ENCODE measurements around the gene LRCH1. TPM values are rescaled to one million over a fixed set of nuclear protein-coding genes. Genes with fewer than 3 reads are reported as not detected.

Gene LRCH1
- total and polyA plus RNA-seq, 2 of the 13 experiments (the other 11 are each of a cell fraction or from before 2014, with no cell fraction given): 4.1 to 12.6 TPM

GRCh38 chr13:46660416-46660815 is 107.4 kb downstream of the LRCH1 start:
- Histone ChIP-seq H3K79me2 (ENCODE audit: insufficient read depth, low read length) (peaks cover 36% of the 10 kb centered on the region), H3K27ac (ENCODE audit: extremely low read length, insufficient read depth, low read length) (peak overlapping the region; percentile 64), H3K36me3 (replicated peaks in 1 of 2; ENCODE audit: control insufficient read depth in 1 of 2, insufficient read depth in 2 of 2, low read length in 2 of 2) (peaks cover 0 to 2% of the 10 kb centered on the region in 2 experiments; a peak in 1 of 5 replicates), H3K27me3 (ENCODE audit: control insufficient read depth in 1 of 2, insufficient read depth in 2 of 2, low read length in 2 of 2) (no peaks in the 10 kb centered on the region), H3K4me3 (replicated peaks in 1 of 3; ENCODE audit: insufficient read depth in 1 of 3, low read depth in 2 of 3, low read length in 3 of 3) (peak overlapping the region in 2 of 3 experiments; percentile 13 to 30; a peak in 2 of 6 replicates), H2AFZ (ENCODE audit: low read length) (no peak overlapping the region), H3K9me3 (ENCODE audit: low read length) (no peaks in the 10 kb centered on the region), H3K4me1 (ENCODE audit: insufficient read depth, low read length) (peaks cover 81% of the 10 kb centered on the region), H4K20me1 (ENCODE audit: insufficient read depth, low read length) (no peaks in the 10 kb centered on the region), H3K9ac (ENCODE audit: insufficient read depth, low read depth, low read length) (peak overlapping the region; percentile 19; the same call in 1 of the 2 replicates), H3K4me2 (ENCODE audit: low read depth, low read length) (peak overlapping the region; percentile 75)
- POLR2A ChIA-PET: interaction anchor here (1.7 kb wide), 1 partner anchor 24 kb away, joined by 6 read pairs; no protein-coding TSS in a partner anchor
- TF ChIP-seq GABPA (IDR thresholded peaks at IDR 0.05; ENCODE audit: low read depth, low read length) (no peak), GABPA (CRISPR knock-in tag; IDR thresholded peaks at IDR 0.05; ENCODE audit: low read depth) (0 out of 2 replicates have a peak, but pooled peaks have one; percentile 24), GATAD1 (CRISPR knock-in tag; IDR thresholded peaks at IDR 0.05) (no peak), SOX6 (IDR thresholded peaks at IDR 0.05) (no peak), SOX6 (CRISPR knock-in tag; IDR thresholded peaks at IDR 0.05) (0 out of 2 replicates have a peak, but pooled peaks have one; percentile 9)
- DNase-seq (ENCODE audit: low spot score) (no peak), ATAC-seq (peak; percentile 27; the same call in 2 of the 3 replicates), FAIRE-seq (peak; percentile 23)
- intact Hi-C loops (cut with micrococcal nuclease; ENCODE audit: unreplicated experiment) (loop anchor here (2.0 kb wide), 1 partner anchor 106 kb away; no protein-coding TSS in a partner anchor), in situ Hi-C loops (cut with HindIII; ENCODE audit: extremely low pct_ligation_motif_present, low pct_unique_long_range_greater_than_20kb) (no loop called here)
- WGBS (ENCODE audit: low lambda C conversion rate): 34% methylated on average over 3 of the region's 3 CpGs
- BruUV-seq (replicated peaks): no TSS peak
- CTCF ChIA-PET (ENCODE audit: low intra/inter-chr PET ratio, low total read pairs): no interaction called here

- 12% methylated on average over 4 of the region's 4 CpGs for WGBS (ENCODE audit: low lambda C conversion rate)
- H3K4me2 ChIP-seq (ENCODE audit: low read depth, low read length): peak overlapping the region; percentile 75
- H3K4me3 ChIP-seq (replicated peaks in 1 of 3; ENCODE audit: insufficient read depth in 1 of 3, low read depth in 2 of 3, low read length in 3 of 3): peak overlapping the region in 2 of 3 experiments; percentile 13 to 30; a peak in 2 of 6 replicates
- no peaks in the 10 kb centered on the region for H3K9me3 ChIP-seq (ENCODE audit: low read length)
- no TSS peak for BruUV-seq (replicated peaks)
- peak; percentile 37 for ATAC-seq
- CTCF ChIA-PET (ENCODE audit: low intra/inter-chr PET ratio, low total read pairs): no interaction called here
- DNase-seq (ENCODE audit: low spot score): no peak
- no peak for FAIRE-seq
- intact Hi-C loops (cut with micrococcal nuclease; ENCODE audit: unreplicated experiment): loop anchor here (2.0 kb wide), 1 partner anchor 106 kb away; no protein-coding TSS in a partner anchor
- POLR2A ChIA-PET: interaction anchor here (1.7 kb wide), 1 partner anchor 24 kb away, joined by 6 read pairs; no protein-coding TSS in a partner anchor
- H4K20me1 ChIP-seq (ENCODE audit: insufficient read depth, low read length): no peaks in the 10 kb centered on the region
- peaks cover 36% of the 10 kb centered on the region for H3K79me2 ChIP-seq (ENCODE audit: insufficient read depth, low read length)
- in situ Hi-C loops (cut with HindIII; ENCODE audit: extremely low pct_ligation_motif_present, low pct_unique_long_range_greater_than_20kb): no loop called here
- no peaks in the 10 kb centered on the region for H3K27me3 ChIP-seq (ENCODE audit: control insufficient read depth in 1 of 2, insufficient read depth in 2 of 2, low read length in 2 of 2)
- H3K27ac ChIP-seq (ENCODE audit: extremely low read length, insufficient read depth, low read length): peak overlapping the region; percentile 64
- peak overlapping the region; percentile 19; the same call in 1 of the 2 replicates for H3K9ac ChIP-seq (ENCODE audit: insufficient read depth, low read depth, low read length)
- no peak overlapping the region for H2AFZ ChIP-seq (ENCODE audit: low read length)
- H3K36me3 ChIP-seq (replicated peaks in 1 of 2; ENCODE audit: control insufficient read depth in 1 of 2, insufficient read depth in 2 of 2, low read length in 2 of 2): peaks cover 0 to 2% of the 10 kb centered on the region in 2 experiments; a peak in 1 of 5 replicates
- peaks cover 86% of the 10 kb centered on the region for H3K4me1 ChIP-seq (ENCODE audit: insufficient read depth, low read length)
- TF ChIP-seq SNAPC4 (CRISPR knock-in tag; IDR thresholded peaks at IDR 0.05): peak; percentile 45; the same call in 1 of the 2 replicates
- peak; percentile 85 for TF ChIP-seq HNF1A (IDR thresholded peaks at IDR 0.05; ENCODE audit: low read depth)
- peak; percentile 74; the same call in 1 of the 2 replicates for TF ChIP-seq HNF1A (CRISPR knock-in tag; IDR thresholded peaks at IDR 0.05; ENCODE audit: borderline replicate concordance)
- peak; percentile 46 for TF ChIP-seq TEAD3 (CRISPR knock-in tag; optimal IDR thresholded peaks at IDR 0.05; ENCODE audit: borderline replicate concordance)
Measured at GRCh38 chr13:46660857-46661256, 107.9 kb downstream of the LRCH1 start.

Measured in HepG2 (cell line).